GM23338 (cell line): ENCODE data around the gene DAZL. TPM values are rescaled to one million over a fixed set of nuclear protein-coding genes. Genes with fewer than 3 reads are reported as not detected.

Experiments used
- ATAC-seq: fragments of 200-7000 bp; cut with Tn5 transposase; 3 replicates; pipeline ENCODE4 v1.9.1; 2020
- DNase-seq: peaks from one replicate; pipeline ENCODE4 v3.0.0-alpha.2; 2015; ENCODE audit warnings: low spot score
- H2AFZ ChIP-seq: fragments of 200-600 bp; sonication (generic); 2 replicates; pipeline ENCODE4 v1.8.0; 2016; ENCODE audit warnings: antibody characterized with exemption, mild to moderate bottlenecking, moderate library complexity
- H3F3A ChIP-seq: fragments of 200-600 bp; sonication (generic); replicated peaks from 2 replicates; pipeline ENCODE4 v1.8.0; 2017; ENCODE audit warnings: antibody characterized with exemption, mixed run types, low read depth
- H3K27ac ChIP-seq: fragments of 200-600 bp; sonication (generic); 2 replicates; pipeline ENCODE4 v1.6.1; 2016; ENCODE audit warnings: low read depth
- H3K27me3 ChIP-seq: fragments of 200-600 bp; sonication (generic); 2 replicates; pipeline ENCODE4 v1.8.0; 2016; ENCODE audit warnings: mild to moderate bottlenecking, mixed run types, moderate library complexity; ENCODE audit not compliant: insufficient read depth
- H3K36me3 ChIP-seq: fragments of 200-600 bp; sonication (generic); 2 replicates; pipeline ENCODE4 v1.8.0; 2016; ENCODE audit warnings: mild to moderate bottlenecking; ENCODE audit not compliant: insufficient read depth
- H3K4me1 ChIP-seq: fragments of 200-600 bp; sonication (generic); 2 replicates; pipeline ENCODE4 v1.8.0; 2016; ENCODE audit warnings: mild to moderate bottlenecking, moderate library complexity; ENCODE audit not compliant: insufficient read depth
- H3K4me2 ChIP-seq: fragments of 200-600 bp; sonication (generic); 2 replicates; pipeline ENCODE4 v1.7.1; 2017; ENCODE audit warnings: mixed run types
- H3K4me3 ChIP-seq: fragments of 200-600 bp; sonication (generic); 2 replicates; pipeline ENCODE4 v1.6.1; 2016; ENCODE audit warnings: mixed run types
- H3K79me2 ChIP-seq: fragments of 200-600 bp; sonication (generic); replicated peaks from 2 replicates; pipeline ENCODE4 v1.8.0; 2017; ENCODE audit warnings: mild to moderate bottlenecking; ENCODE audit not compliant: insufficient read depth
- H3K9me2 ChIP-seq: fragments of 200-600 bp; sonication (generic); 2 replicates; pipeline ENCODE4 v1.8.0; 2017; ENCODE audit not compliant: insufficient read depth
- H4K20me1 ChIP-seq: fragments of 200-600 bp; sonication (generic); replicated peaks from 2 replicates; pipeline ENCODE4 v1.8.0; 2017; ENCODE audit warnings: mild to moderate bottlenecking; ENCODE audit not compliant: insufficient read depth
- H3K27ac Mint-ChIP-seq: 2 replicates; pipeline ENCODE4 v1.8.0; 2020; ENCODE audit warnings: inconsistent platforms, mild to moderate bottlenecking, moderate library complexity, mixed read lengths
- H3K27me3 Mint-ChIP-seq: 3 replicates; pipeline ENCODE4 v1.8.0; 2022; ENCODE audit warnings: low read depth, mild to moderate bottlenecking, moderate library complexity, mixed read lengths, inconsistent platforms; ENCODE audit not compliant: insufficient read depth, poor library complexity
- H3K36me3 Mint-ChIP-seq: 3 replicates; pipeline ENCODE4 v1.8.0; 2021; ENCODE audit warnings: low read depth, mild to moderate bottlenecking, inconsistent platforms, moderate library complexity, mixed read lengths
- H3K4me1 Mint-ChIP-seq: 3 replicates; pipeline ENCODE4 v1.8.0; 2020; ENCODE audit warnings: mild to moderate bottlenecking, inconsistent platforms, mixed read lengths
- H3K4me3 Mint-ChIP-seq: 3 replicates; pipeline ENCODE4 v1.8.0; 2021; ENCODE audit warnings: moderate library complexity, mild to moderate bottlenecking, inconsistent platforms, mixed read lengths
- H3K9me3 Mint-ChIP-seq: 3 replicates; pipeline ENCODE4 v1.8.0; 2020; ENCODE audit warnings: moderate library complexity, mild to moderate bottlenecking, inconsistent platforms, mixed read lengths
- CREB1 ChIP-seq: fragments of 250-450 bp; sonication (Bioruptor Pico); IDR thresholded peaks from 2 replicates; pipeline ENCODE4 v1.5.0; 2020; ENCODE audit warnings: low read depth, mild to moderate bottlenecking, moderate library complexity
- EZH2 ChIP-seq: fragments of 200-600 bp; sonication (generic); IDR thresholded peaks from one replicate; pipeline ENCODE4 v1.8.0; 2017; ENCODE audit warnings: antibody characterized with exemption, mild to moderate bottlenecking, low read depth; ENCODE audit not compliant: unreplicated experiment
- EZH2phosphoT487 ChIP-seq: fragments of 200-600 bp; sonication (generic); IDR thresholded peaks from one replicate; pipeline ENCODE4 v1.8.1; 2018; ENCODE audit warnings: antibody characterized with exemption; ENCODE audit not compliant: unreplicated experiment
- JUNB ChIP-seq: IDR thresholded peaks from one replicate; pipeline ENCODE4 v1.6.1; 2016; ENCODE audit warnings: antibody characterized with exemption; ENCODE audit not compliant: unreplicated experiment
- NANOG ChIP-seq: IDR thresholded peaks from 2 replicates; pipeline ENCODE4 v1.6.1; 2016; ENCODE audit warnings: antibody characterized with exemption, borderline replicate concordance
- POLR2AphosphoS5 ChIP-seq: IDR thresholded peaks from 2 replicates; pipeline ENCODE4 v1.6.1; 2016; ENCODE audit warnings: antibody characterized with exemption, low read depth
- STAT1 ChIP-seq: IDR thresholded peaks from one replicate; pipeline ENCODE4 v1.6.1; 2016; ENCODE audit warnings: antibody characterized with exemption; ENCODE audit not compliant: unreplicated experiment
- ZNF114 ChIP-seq: fragments of 250-450 bp; sonication (Bioruptor Pico); IDR thresholded peaks from 2 replicates; pipeline ENCODE4 v1.5.0; 2020; ENCODE audit warnings: mild to moderate bottlenecking, moderate library complexity
- ZNF331 ChIP-seq: fragments of 250-450 bp; sonication (Bioruptor Pico); IDR thresholded peaks from 2 replicates; pipeline ENCODE4 v1.5.0; 2020; ENCODE audit warnings: low read depth, mild to moderate bottlenecking, moderate library complexity
- polyA plus RNA-seq: library from polyadenylated mRNA; unstranded; fragments of >200 nt; fragmentation: Nextera tagmentation; extraction: Ambion mirVana; gene quantifications from 2 replicates; pipeline ENCODE4 v1.2.1, GENCODE V29; 2016
- total RNA-seq: library from RNA; depleted of rRNA; stranded (reverse); fragments of >200 nt; shearing (Covaris generic); gene quantifications from 2 replicates; pipeline ENCODE4 v1.2.3, GENCODE V29; 2014
- TF ChIP-seq, protein P1 (sequence below), 2 experiments: fragments of 200-600 bp in 1 of 2; sonication (generic) in 1 of 2; conservative IDR thresholded peaks; 2 replicates each; pipeline versions ENCODE4 v1.5.1 to v1.6.1; 2016 to 2017; ENCODE audit warnings: antibody characterized with exemption in 2 of 2, low read depth in 2 of 2, mild to moderate bottlenecking in 2 of 2, moderate library complexity in 1 of 2
- TF ChIP-seq, protein P2 (sequence below): fragments of 250-450 bp; sonication (Bioruptor Pico); IDR thresholded peaks from 2 replicates; pipeline ENCODE4 v1.5.0; 2020; ENCODE audit warnings: mild to moderate bottlenecking, moderate library complexity
- TF ChIP-seq, protein P3 (sequence below): IDR thresholded peaks from 2 replicates; pipeline ENCODE4 v1.6.1; 2016; ENCODE audit warnings: antibody characterized with exemption
- TF ChIP-seq, protein P4 (sequence below): IDR thresholded peaks from one replicate; pipeline ENCODE4 v1.6.1; 2018; ENCODE audit warnings: antibody characterized with exemption; ENCODE audit not compliant: unreplicated experiment

Gene DAZL
- total and polyA plus RNA-seq, 2 experiments from 2014 or later: 3.2 to 5.3 TPM

DNA sequence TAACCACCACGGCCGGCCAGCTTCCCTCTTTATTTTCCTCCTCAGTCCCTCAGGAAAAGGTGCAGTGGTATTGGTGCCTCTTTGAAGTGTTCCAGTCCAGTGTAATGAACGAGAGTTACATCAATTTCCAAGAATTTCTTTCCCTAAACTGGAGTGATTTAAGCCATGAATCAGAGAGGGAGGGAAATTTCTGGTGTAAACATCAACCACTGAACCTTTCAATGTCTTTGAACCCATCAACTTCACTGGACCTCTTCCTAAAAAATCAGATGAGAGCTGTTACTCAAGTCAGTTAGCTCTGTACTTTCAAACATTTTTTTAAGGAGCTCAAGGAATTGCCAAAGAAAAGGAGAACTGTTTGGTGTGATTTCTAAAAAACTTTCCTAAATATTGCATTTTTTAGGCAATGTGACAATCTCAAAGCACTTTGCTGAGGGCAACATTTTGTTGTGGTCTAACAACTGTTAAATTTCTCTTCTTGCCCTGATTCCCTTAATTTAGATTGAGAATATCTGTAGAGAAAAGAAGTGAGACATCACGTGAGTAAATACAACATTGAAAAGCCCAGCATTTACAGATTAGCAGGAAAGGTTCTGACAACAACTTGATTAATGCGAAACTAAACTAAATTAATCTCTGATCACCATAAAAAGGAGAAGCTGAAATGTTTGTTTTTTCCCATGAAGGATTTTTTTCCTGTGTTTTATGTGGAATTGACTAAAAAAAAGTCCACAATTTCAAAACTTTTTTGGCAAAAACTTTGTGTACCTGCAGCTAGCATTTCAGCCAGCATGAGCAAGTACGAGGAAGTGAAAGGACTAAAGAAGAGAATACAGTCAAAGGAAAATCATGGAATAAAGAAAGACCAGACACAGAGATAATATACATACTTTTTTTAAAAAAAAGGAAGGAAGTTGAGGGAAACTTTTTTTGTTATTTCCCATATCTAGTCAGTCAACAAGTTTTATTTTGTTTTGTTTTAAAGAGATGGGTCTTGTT, 9.1 kb upstream of the DAZL start:
- H3K4me3 ChIP-seq: no peak overlapping the region
- no peak overlapping the region for H3K27ac ChIP-seq
- H3K4me1 Mint-ChIP-seq: peaks cover 13% of the 10 kb centered on the region; the same call in 2 of the 3 replicates
- H3K79me2 ChIP-seq: no peaks in the 10 kb centered on the region
- H3K36me3 Mint-ChIP-seq: peaks cover 35% of the 10 kb centered on the region
- 0 out of 2 replicates have a peak, but pooled peaks cover 3% of the 10 kb centered on the region for H3K9me2 ChIP-seq
- TF ChIP-seq POLR2AphosphoS5 (no peak), NANOG (no peak), EZH2phosphoT487 (no peak), JUNB (no peak), ZNF114 (no peak), STAT1 (no peak), EZH2 (no peak), ZNF331 (no peak), CREB1 (CRISPR knock-in tag) (no peak)
- TF ChIP-seq, protein P1, sequence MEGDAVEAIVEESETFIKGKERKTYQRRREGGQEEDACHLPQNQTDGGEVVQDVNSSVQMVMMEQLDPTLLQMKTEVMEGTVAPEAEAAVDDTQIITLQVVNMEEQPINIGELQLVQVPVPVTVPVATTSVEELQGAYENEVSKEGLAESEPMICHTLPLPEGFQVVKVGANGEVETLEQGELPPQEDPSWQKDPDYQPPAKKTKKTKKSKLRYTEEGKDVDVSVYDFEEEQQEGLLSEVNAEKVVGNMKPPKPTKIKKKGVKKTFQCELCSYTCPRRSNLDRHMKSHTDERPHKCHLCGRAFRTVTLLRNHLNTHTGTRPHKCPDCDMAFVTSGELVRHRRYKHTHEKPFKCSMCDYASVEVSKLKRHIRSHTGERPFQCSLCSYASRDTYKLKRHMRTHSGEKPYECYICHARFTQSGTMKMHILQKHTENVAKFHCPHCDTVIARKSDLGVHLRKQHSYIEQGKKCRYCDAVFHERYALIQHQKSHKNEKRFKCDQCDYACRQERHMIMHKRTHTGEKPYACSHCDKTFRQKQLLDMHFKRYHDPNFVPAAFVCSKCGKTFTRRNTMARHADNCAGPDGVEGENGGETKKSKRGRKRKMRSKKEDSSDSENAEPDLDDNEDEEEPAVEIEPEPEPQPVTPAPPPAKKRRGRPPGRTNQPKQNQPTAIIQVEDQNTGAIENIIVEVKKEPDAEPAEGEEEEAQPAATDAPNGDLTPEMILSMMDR (conservative IDR thresholded peaks at IDR 0.05; ENCODE audit: low read depth in 2 of 2): no peak
- TF ChIP-seq, protein P2, sequence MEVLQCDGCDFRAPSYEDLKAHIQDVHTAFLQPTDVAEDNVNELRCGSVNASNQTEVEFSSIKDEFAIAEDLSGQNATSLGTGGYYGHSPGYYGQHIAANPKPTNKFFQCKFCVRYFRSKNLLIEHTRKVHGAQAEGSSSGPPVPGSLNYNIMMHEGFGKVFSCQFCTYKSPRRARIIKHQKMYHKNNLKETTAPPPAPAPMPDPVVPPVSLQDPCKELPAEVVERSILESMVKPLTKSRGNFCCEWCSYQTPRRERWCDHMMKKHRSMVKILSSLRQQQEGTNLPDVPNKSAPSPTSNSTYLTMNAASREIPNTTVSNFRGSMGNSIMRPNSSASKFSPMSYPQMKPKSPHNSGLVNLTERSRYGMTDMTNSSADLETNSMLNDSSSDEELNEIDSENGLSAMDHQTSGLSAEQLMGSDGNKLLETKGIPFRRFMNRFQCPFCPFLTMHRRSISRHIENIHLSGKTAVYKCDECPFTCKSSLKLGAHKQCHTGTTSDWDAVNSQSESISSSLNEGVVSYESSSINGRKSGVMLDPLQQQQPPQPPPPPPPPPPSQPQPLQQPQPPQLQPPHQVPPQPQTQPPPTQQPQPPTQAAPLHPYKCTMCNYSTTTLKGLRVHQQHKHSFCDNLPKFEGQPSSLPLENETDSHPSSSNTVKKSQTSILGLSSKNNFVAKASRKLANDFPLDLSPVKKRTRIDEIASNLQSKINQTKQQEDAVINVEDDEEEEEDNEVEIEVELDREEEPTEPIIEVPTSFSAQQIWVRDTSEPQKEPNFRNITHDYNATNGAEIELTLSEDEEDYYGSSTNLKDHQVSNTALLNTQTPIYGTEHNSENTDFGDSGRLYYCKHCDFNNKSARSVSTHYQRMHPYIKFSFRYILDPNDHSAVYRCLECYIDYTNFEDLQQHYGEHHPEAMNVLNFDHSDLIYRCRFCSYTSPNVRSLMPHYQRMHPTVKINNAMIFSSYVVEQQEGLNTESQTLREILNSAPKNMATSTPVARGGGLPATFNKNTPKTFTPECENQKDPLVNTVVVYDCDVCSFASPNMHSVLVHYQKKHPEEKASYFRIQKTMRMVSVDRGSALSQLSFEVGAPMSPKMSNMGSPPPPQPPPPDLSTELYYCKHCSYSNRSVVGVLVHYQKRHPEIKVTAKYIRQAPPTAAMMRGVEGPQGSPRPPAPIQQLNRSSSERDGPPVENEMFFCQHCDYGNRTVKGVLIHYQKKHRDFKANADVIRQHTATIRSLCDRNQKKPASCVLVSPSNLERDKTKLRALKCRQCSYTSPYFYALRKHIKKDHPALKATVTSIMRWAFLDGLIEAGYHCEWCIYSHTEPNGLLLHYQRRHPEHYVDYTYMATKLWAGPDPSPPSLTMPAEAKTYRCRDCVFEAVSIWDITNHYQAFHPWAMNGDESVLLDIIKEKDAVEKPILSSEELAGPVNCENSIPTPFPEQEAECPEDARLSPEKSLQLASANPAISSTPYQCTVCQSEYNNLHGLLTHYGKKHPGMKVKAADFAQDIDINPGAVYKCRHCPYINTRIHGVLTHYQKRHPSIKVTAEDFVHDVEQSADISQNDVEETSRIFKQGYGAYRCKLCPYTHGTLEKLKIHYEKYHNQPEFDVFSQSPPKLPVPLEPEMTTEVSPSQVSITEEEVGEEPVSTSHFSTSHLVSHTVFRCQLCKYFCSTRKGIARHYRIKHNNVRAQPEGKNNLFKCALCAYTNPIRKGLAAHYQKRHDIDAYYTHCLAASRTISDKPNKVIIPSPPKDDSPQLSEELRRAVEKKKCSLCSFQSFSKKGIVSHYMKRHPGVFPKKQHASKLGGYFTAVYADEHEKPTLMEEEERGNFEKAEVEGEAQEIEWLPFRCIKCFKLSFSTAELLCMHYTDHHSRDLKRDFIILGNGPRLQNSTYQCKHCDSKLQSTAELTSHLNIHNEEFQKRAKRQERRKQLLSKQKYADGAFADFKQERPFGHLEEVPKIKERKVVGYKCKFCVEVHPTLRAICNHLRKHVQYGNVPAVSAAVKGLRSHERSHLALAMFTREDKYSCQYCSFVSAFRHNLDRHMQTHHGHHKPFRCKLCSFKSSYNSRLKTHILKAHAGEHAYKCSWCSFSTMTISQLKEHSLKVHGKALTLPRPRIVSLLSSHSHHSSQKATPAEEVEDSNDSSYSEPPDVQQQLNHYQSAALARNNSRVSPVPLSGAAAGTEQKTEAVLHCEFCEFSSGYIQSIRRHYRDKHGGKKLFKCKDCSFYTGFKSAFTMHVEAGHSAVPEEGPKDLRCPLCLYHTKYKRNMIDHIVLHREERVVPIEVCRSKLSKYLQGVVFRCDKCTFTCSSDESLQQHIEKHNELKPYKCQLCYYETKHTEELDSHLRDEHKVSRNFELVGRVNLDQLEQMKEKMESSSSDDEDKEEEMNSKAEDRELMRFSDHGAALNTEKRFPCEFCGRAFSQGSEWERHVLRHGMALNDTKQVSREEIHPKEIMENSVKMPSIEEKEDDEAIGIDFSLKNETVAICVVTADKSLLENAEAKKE (CRISPR knock-in tag): no peak
- TF ChIP-seq, protein P3, sequence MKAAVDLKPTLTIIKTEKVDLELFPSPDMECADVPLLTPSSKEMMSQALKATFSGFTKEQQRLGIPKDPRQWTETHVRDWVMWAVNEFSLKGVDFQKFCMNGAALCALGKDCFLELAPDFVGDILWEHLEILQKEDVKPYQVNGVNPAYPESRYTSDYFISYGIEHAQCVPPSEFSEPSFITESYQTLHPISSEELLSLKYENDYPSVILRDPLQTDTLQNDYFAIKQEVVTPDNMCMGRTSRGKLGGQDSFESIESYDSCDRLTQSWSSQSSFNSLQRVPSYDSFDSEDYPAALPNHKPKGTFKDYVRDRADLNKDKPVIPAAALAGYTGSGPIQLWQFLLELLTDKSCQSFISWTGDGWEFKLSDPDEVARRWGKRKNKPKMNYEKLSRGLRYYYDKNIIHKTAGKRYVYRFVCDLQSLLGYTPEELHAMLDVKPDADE: no peak
- TF ChIP-seq, protein P4, sequence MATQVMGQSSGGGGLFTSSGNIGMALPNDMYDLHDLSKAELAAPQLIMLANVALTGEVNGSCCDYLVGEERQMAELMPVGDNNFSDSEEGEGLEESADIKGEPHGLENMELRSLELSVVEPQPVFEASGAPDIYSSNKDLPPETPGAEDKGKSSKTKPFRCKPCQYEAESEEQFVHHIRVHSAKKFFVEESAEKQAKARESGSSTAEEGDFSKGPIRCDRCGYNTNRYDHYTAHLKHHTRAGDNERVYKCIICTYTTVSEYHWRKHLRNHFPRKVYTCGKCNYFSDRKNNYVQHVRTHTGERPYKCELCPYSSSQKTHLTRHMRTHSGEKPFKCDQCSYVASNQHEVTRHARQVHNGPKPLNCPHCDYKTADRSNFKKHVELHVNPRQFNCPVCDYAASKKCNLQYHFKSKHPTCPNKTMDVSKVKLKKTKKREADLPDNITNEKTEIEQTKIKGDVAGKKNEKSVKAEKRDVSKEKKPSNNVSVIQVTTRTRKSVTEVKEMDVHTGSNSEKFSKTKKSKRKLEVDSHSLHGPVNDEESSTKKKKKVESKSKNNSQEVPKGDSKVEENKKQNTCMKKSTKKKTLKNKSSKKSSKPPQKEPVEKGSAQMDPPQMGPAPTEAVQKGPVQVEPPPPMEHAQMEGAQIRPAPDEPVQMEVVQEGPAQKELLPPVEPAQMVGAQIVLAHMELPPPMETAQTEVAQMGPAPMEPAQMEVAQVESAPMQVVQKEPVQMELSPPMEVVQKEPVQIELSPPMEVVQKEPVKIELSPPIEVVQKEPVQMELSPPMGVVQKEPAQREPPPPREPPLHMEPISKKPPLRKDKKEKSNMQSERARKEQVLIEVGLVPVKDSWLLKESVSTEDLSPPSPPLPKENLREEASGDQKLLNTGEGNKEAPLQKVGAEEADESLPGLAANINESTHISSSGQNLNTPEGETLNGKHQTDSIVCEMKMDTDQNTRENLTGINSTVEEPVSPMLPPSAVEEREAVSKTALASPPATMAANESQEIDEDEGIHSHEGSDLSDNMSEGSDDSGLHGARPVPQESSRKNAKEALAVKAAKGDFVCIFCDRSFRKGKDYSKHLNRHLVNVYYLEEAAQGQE: no peak
- no peaks in the 10 kb centered on the region for H4K20me1 ChIP-seq
- no peak for ATAC-seq
- no peaks in the 10 kb centered on the region for H3F3A ChIP-seq
- peaks cover 4% of the 10 kb centered on the region; the same call in 1 of the 2 replicates for H3K36me3 ChIP-seq
- H3K27ac Mint-ChIP-seq: no peak overlapping the region
- H3K27me3 Mint-ChIP-seq: no peaks in the 10 kb centered on the region
- DNase-seq: no peak
- no peak overlapping the region for H2AFZ ChIP-seq
- peaks cover 19% of the 10 kb centered on the region for H3K4me1 ChIP-seq
- H3K27me3 ChIP-seq: no peaks in the 10 kb centered on the region
- H3K4me2 ChIP-seq: no peak overlapping the region
- H3K4me3 Mint-ChIP-seq: no peak overlapping the region
- peaks cover 37% of the 10 kb centered on the region for H3K9me3 Mint-ChIP-seq
